Fibroblast of skin of left biceps (primary cell): Measurements from ENCODE around the gene PTPRN2.

Source experiments
- DNase-seq, 2 experiments: peaks; one replicate each; pipeline ENCODE4 v3.0.0-alpha.2; 2013; ENCODE audit warnings: low read depth in 2 of 2

PTPRN2 gene

GRCh38 chr7:158117341-158118222 is 470.0 kb downstream of the PTPRN2 start:
- no peak for DNase-seq

GRCh38 chr7:158116235-158116634 is 471.4 kb downstream of the PTPRN2 start:
- no peak for DNase-seq

- DNase-seq, result no peak
These were observed 473.4 kb downstream of the PTPRN2 start for GRCh38 chr7:158114056-158114850.

GRCh38 chr7:158113321-158114025 is 474.1 kb downstream of the PTPRN2 start:
- no peak for DNase-seq

GRCh38 chr7:158112571-158113320 is 474.9 kb downstream of the PTPRN2 start:
- no peak for DNase-seq

GRCh38 chr7:158111906-158112570 is 475.6 kb downstream of the PTPRN2 start:
- DNase-seq, result no peak

GRCh38 chr7:158111049-158111751 is 476.4 kb downstream of the PTPRN2 start:
- DNase-seq, result no peak

GRCh38 chr7:158110661-158111048 is 477.0 kb downstream of the PTPRN2 start:
- DNase-seq, result no peak

GRCh38 chr7:158110034-158110590 is 477.5 kb downstream of the PTPRN2 start:
- no peak for DNase-seq

GRCh38 chr7:158109364-158110033 is 478.1 kb downstream of the PTPRN2 start:
- no peak for DNase-seq

GRCh38 chr7:158108646-158109293 is 478.9 kb downstream of the PTPRN2 start:
- DNase-seq, result no peak

- DNase-seq, result no peak
These were observed 479.8 kb downstream of the PTPRN2 start for GRCh38 chr7:158107806-158108205.

GRCh38 chr7:158106272-158106671 is 481.4 kb downstream of the PTPRN2 start:
- no peak for DNase-seq

GRCh38 chr7:158103378-158103777 is 484.2 kb downstream of the PTPRN2 start:
- DNase-seq, result no peak

GRCh38 chr7:158102897-158103296 is 484.7 kb downstream of the PTPRN2 start:
- no peak for DNase-seq

GRCh38 chr7:158101821-158102450 is 485.7 kb downstream of the PTPRN2 start:
- DNase-seq, result no peak

GRCh38 chr7:158098125-158099030 is 489.2 kb downstream of the PTPRN2 start:
- no peak for DNase-seq
